ENCODE data around the gene PRR33. TPM values are rescaled to one million over a fixed set of nuclear protein-coding genes. Genes with fewer than 3 reads are reported as not detected.

Gene PRR33
- total RNA-seq, 1 experiment from 2014 or later, result not detected

DNA sequence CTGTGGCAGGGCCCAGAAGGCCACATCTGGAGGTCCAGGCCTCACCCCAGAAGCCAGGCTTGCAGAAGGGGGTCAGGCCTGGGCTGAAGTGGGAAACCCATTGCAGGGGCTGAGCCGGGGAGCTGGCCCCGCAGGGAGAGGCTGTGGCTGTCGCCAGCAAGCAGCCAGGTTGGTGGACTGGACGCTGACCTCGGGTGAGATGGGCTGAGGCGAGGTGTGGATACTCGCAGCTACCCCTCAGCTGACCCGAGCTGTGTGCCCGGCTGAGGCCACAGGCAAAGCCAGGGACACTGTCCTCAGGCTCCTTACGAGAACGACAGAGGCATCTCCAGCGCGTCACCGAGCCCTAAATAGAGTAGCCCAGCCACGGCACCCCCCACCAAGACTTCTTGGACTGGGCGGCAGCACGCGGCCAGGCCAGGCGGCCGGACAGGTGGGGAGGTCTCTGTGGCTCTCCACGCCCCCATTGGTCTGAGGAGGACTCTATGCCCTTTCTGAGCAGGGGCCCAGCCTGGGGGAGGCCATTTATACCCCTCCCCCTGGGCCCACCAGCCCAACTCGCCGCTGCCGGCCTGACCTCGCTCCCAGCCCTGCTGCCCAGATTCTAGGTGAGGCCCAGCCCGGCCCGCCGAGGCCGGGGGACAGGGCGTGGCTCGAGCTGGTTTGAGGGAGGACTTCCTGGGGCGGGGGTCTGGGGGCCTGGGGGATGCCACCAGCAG is 53.1 kb downstream of the PRR33 start, which contains the start of gene TNNI2:
Gene TNNI2, plus strand, starts transcription at position 556 of the 719 bp plus-strand sequence. CDS start 716 bp downstream, outside the sequence.
- no peak for ATAC-seq
- POLR2A ChIA-PET, result no interaction called here
- H3K4me2 ChIP-seq (ENCODE audit: low read length), result no peak within 1 kb of the TSS

More for the DNA sequence above, 53.1 kb downstream of the PRR33 start, which contains the start of gene TNNI2:
- TF ChIP-seq SP1 (IDR thresholded peaks at IDR 0.05; ENCODE audit: low read depth) (no peak), EZH2 (IDR thresholded peaks at IDR 0.05) (no peak), ZFX (IDR thresholded peaks at IDR 0.05) (no peak)
- Histone ChIP-seq H3K36me3 (ENCODE audit: control insufficient read depth in 1 of 2, insufficient read depth in 2 of 2, low read length in 2 of 2) (no peaks in the 10 kb centered on the region), H3K9me3 (ENCODE audit: control insufficient read depth in 1 of 2, insufficient read depth in 1 of 2, low read depth in 1 of 2, low read length in 2 of 2) (no peaks in the 10 kb centered on the region), H3K9ac (ENCODE audit: low read length) (no peak within 1 kb of the TSS), H3K9me2 (ENCODE audit: insufficient read depth) (no peaks in the 10 kb centered on the region), H3K79me2 (ENCODE audit: insufficient read depth, low read length) (no peaks in the 10 kb centered on the region), H3K4me3 (replicated peaks in 1 of 2; ENCODE audit: low read depth in 1 of 2, low read length in 2 of 2) (no peak within 1 kb of the TSS), H3K4me1 (ENCODE audit: control insufficient read depth in 1 of 2, insufficient read depth in 2 of 2, low read length in 2 of 2) (peaks cover 17 to 20% of the 10 kb centered on the region in 2 experiments), H2AFZ (ENCODE audit: low read depth, low read length, poor library complexity, severe bottlenecking) (no peak within 1 kb of the TSS), H3K27ac (ENCODE audit: low read depth, low read length) (no peak within 1 kb of the TSS), H4K20me1 (ENCODE audit: insufficient read depth) (no peaks in the 10 kb centered on the region), H3K27me3 (ENCODE audit: insufficient read depth, low read length) (no peaks in the 10 kb centered on the region)
- DNase-seq (ENCODE audit: low read depth, low spot score), result no peak
- intact Hi-C loops (cut with micrococcal nuclease), result no loop called here
- CTCF ChIA-PET, result interaction anchor here (1.4 to 1.5 kb wide), 2 partner anchors 44 to 313 kb away, joined by 4 to 8 read pairs; no protein-coding TSS in a partner anchor
- no TSS peak for BruUV-seq (replicated peaks)
- RAD21 ChIA-PET (ENCODE audit: low non-redundant PET in 1 of 2, low total read pairs in 2 of 2, uncharacterized antibody in 2 of 2, unreplicated experiment in 2 of 2), result interaction anchor here in 1 of 2 experiments (0.5 to 0.6 kb wide), 3 partner anchors 15 to 161 kb away, joined by 3 to 4 read pairs (median 3); no protein-coding TSS in a partner anchor

Small RNA genes lying within 50 kb of the gene (microRNA-seq; reads per million reads assigned to microRNA genes)
- not detected for gene MIR4298 (ENCODE audit: borderline number of aligned reads)
- gene MIR7847 (ENCODE audit: borderline number of aligned reads), result not detected

Other genes starting within 250 kb of the PRR33 start
- not detected for gene KRTAP5-6, start 194.7 kb downstream of the PRR33 start, total RNA-seq (2021; ENCODE audit: unreplicated experiment)
- 1.9 TPM for gene IFITM10, start 141.3 kb downstream of the PRR33 start, total RNA-seq (2021; ENCODE audit: unreplicated experiment)
- 127 TPM for gene CTSD, start 128.0 kb downstream of the PRR33 start, total RNA-seq (2021; ENCODE audit: unreplicated experiment)
- gene SYT8, start 56.9 kb downstream of the PRR33 start, total RNA-seq (2021; ENCODE audit: unreplicated experiment), result 1.0 TPM
- not detected for gene TNNI2, start 52.9 kb downstream of the PRR33 start, total RNA-seq (2021; ENCODE audit: unreplicated experiment)
- gene LSP1, start 38.8 kb downstream of the PRR33 start, total RNA-seq (2021; ENCODE audit: unreplicated experiment), result 1.3 TPM
- gene TNNT3, start 27.8 kb upstream of the PRR33 start, total RNA-seq (2021; ENCODE audit: unreplicated experiment), result 0.71 TPM
- gene MRPL23, start 55.4 kb upstream of the PRR33 start, total RNA-seq (2021; ENCODE audit: unreplicated experiment), result 109 TPM
- 10.5 TPM for gene H19, start 105.9 kb upstream of the PRR33 start, total RNA-seq (2021; ENCODE audit: unreplicated experiment)
- 17.9 TPM for gene IGF2, start 247.5 kb upstream of the PRR33 start, total RNA-seq (2021; ENCODE audit: unreplicated experiment)